Heart right ventricle (tissue), 16 donors: ENCODE measurements around the gene FAM241B. TPM values are rescaled to one million over a fixed set of nuclear protein-coding genes. Genes with fewer than 3 reads are reported as not detected.

ENCODE experiments used
- ATAC-seq, 8 donors: fragments of 200-7000 bp; cut with Tn5 transposase; one replicate each; pipeline ENCODE4 v1.9.1; 2020; ENCODE audit warnings: mild to moderate bottlenecking in 8 of 8, moderate library complexity in 8 of 8, moderate number of reproducible peaks in 1 of 8
- DNase-seq, 2 donors: peaks; one replicate each; pipeline ENCODE4 v3.0.0-alpha.2; 2020
- H3K27ac ChIP-seq, 10 donors: fragments of 200-600 bp; sonication (generic) in 2 of 10; one replicate each; pipeline versions ENCODE4 v1.5.0 to v1.8.0; 2020 to 2022; ENCODE audit warnings: mild to moderate bottlenecking in 3 of 10
- H3K27me3 ChIP-seq, 7 donors: fragments of 200-600 bp; one replicate each; pipeline ENCODE4 v1.8.0; 2021 to 2022; ENCODE audit warnings: mild to moderate bottlenecking in 2 of 7
- H3K36me3 ChIP-seq, 9 donors: fragments of 200-600 bp; sonication (generic) in 1 of 9; one replicate each; pipeline versions ENCODE4 v1.5.0 to v1.8.0; 2020 to 2022; ENCODE audit warnings: mild to moderate bottlenecking in 2 of 9
- H3K4me1 ChIP-seq, 9 donors: fragments of 200-600 bp; sonication (generic) in 1 of 9; one replicate each; pipeline versions ENCODE4 v1.5.0 to v1.8.0; 2020 to 2022; ENCODE audit warnings: mild to moderate bottlenecking in 4 of 9
- H3K4me3 ChIP-seq, 10 donors: fragments of 200-600 bp; sonication (generic) in 2 of 10; one replicate each; pipeline versions ENCODE4 v1.5.0 to v1.8.0; 2020 to 2022; ENCODE audit warnings: mild to moderate bottlenecking in 7 of 10, moderate library complexity in 2 of 10
- H3K9me3 ChIP-seq, 11 donors: fragments of 200-600 bp in 10 of 11; sonication (generic) in 2 of 11; one replicate each; pipeline versions ENCODE4 v1.5.0 to v1.8.0; 2013 to 2022; ENCODE audit warnings: mild to moderate bottlenecking in 2 of 11, control low read depth in 1 of 11, moderate library complexity in 1 of 11
- CTCF ChIP-seq, 9 donors: fragments of 200-600 bp; sonication (generic) in 2 of 9; IDR thresholded peaks; one replicate each; pipeline versions ENCODE4 v1.5.0 to v1.8.0; 2021 to 2022; ENCODE audit warnings: antibody characterized with exemption in 9 of 9, mild to moderate bottlenecking in 5 of 9, moderate library complexity in 1 of 9
- WGBS, 2 donors: extraction: QIAGEN DNeasy Blood & Tissue Kit; methylation state at CpG; one replicate each; pipeline ENCODE4 v1.1.7; 2013; ENCODE audit warnings: inconsistent platforms in 1 of 2; 5-methylcytosine and 5-hydroxymethylcytosine counted together
- intact Hi-C, 10 donors: fragments of 100-400 bp; cut with DNase I; formaldehyde crosslinking; loops; one replicate each; pipeline versions ENCODE4 v1.11.1 to v1.14.2; 2022
- polyA plus RNA-seq, 2 donors: library from polyadenylated mRNA; stranded (reverse); fragments of 200-250 nt; gene quantifications; one replicate each; pipeline ENCODE4 v1.2.3, GENCODE V29; 2013
- total RNA-seq, 10 donors: library from RNA; stranded (reverse); fragmentation: NEBNext Ultra II Directional in 3 of 10; extraction: Animal tissue kit (Norgen Biotek cat#: 25700) in 3 of 10; gene quantifications; one replicate each; pipeline versions ENCODE4 v1.2.1 to v1.2.4, GENCODE V29; 2021 to 2023
- donor health status: Arrhythmogenic right ventricular cardiomyopathy.
- donor health status: ischemic (EF 13 %, LVEDD 7.1; RV severe dilation, severe dysfunction).
- donor health status: healthy with polysubstance abuse.
- donor health status: DM: no; HTN: yes; CAD: no.
- donor health status: DM: no; HTN: no; CAD: no.
- donor health status: ischemic (EF 25% LVEDD 6.9; RV normal size, moderate dysfunction).
- donor health status: ischemic (EF 25% LVEDD 5.7; RV mildly dilated, moderate dysfunction).
- donor health status: healthy.
- donor health status: DM: yes; HTN: yes; CAD: no.
- donor health status: Ischemic cardiomyopathy.
- donor health status: ischemic (EF 35%, LVEDD 5.7; RV mildly dilated, moderate dysfunction).
- donor health status: nonischemic (EF 11% LVEDD 7.7; RV severe dilation, severe dysfunction).
- donor health status: DM: yes; HTN: yes; CAD: no.
- donor health status: PGD.
- donor health status: ischemic (EF 29% LVEDD 5.4; RV normal size, mild dysfunction).
- donor health status: nonischemic (EF 23%, LVEDD 6.1; RV moderate dilation, normal function).

The FAM241B gene
- total and polyA plus RNA-seq, 12 donors, result 1.4 to 9.0 (median 4.5) TPM

GRCh38 chr10:69676301-69676700, 46.3 kb downstream of the FAM241B start:
- Histone ChIP-seq H3K4me3 (no peak overlapping the region), H3K4me1 (no peaks in the 10 kb centered on the region), H3K27ac (no peak overlapping the region), H3K9me3 (peaks cover 0 to 4% (median 0%) of the 10 kb centered on the region in 11 donors), H3K27me3 (peaks cover 0 to 43% (median 21%) of the 10 kb centered on the region in 7 donors), H3K36me3 (no peaks in the 10 kb centered on the region)
- intact Hi-C loops, result no loop called here
- ATAC-seq (no peak), DNase-seq (no peak)
- no peak for TF ChIP-seq CTCF (IDR thresholded peaks at IDR 0.05)
- 73 to 91% methylated on average over 4 of the region's 4 CpGs for WGBS, 2 donors

- Histone ChIP-seq H3K4me3 (no peak overlapping the region), H3K27me3 (peaks cover 0 to 46% (median 21%) of the 10 kb centered on the region in 7 donors), H3K4me1 (no peaks in the 10 kb centered on the region), H3K36me3 (no peaks in the 10 kb centered on the region), H3K27ac (no peak overlapping the region), H3K9me3 (no peaks in the 10 kb centered on the region)
- intact Hi-C loops, result no loop called here
- 77 to 79% methylated on average over 20 of the region's 20 CpGs for WGBS, 2 donors
- DNase-seq (no peak), ATAC-seq (no peak)
- TF ChIP-seq CTCF (IDR thresholded peaks at IDR 0.05), result no peak
Observed at GRCh38 chr10:69677985-69678654, 48.1 kb downstream of the FAM241B start.

GRCh38 chr10:69679736-69680135, 49.7 kb downstream of the FAM241B start:
- ATAC-seq (no peak), DNase-seq (no peak)
- Histone ChIP-seq H3K36me3 (no peaks in the 10 kb centered on the region), H3K27ac (no peak overlapping the region), H3K4me1 (peaks cover 4 to 14% (median 8%) of the 10 kb centered on the region in 9 donors), H3K9me3 (no peaks in the 10 kb centered on the region), H3K4me3 (no peak overlapping the region), H3K27me3 (peaks cover 0 to 46% (median 21%) of the 10 kb centered on the region in 7 donors)
- intact Hi-C loops, result no loop called here
- no peak for TF ChIP-seq CTCF (IDR thresholded peaks at IDR 0.05)
- WGBS, 2 donors, result 68 to 69% methylated on average over 9 of the region's 9 CpGs

- no peak for DNase-seq
- WGBS, 2 donors, result 70 to 81% methylated on average over 4 of the region's 4 CpGs
- no peak overlapping the region for H3K27ac ChIP-seq
- no peak overlapping the region for H3K4me3 ChIP-seq
- no peak for ATAC-seq
- no peaks in the 10 kb centered on the region for H3K9me3 ChIP-seq
- peaks cover 4 to 23% (median 12%) of the 10 kb centered on the region in 9 donors for H3K4me1 ChIP-seq
- H3K27me3 ChIP-seq, result peaks cover 0 to 42% (median 21%) of the 10 kb centered on the region in 7 donors
- intact Hi-C loops, result no loop called here
- no peaks in the 10 kb centered on the region for H3K36me3 ChIP-seq
- no peak for TF ChIP-seq CTCF (IDR thresholded peaks at IDR 0.05)
Observed at GRCh38 chr10:69680610-69681009, 50.6 kb downstream of the FAM241B start.
